Neuronal stem cell (in vitro differentiated cells): ENCODE measurements around the gene KYNU.

Source experiments
- DNase-seq: peaks from one replicate; pipeline ENCODE4 v3.0.0-alpha.2; 2013; ENCODE audit warnings: low spot score
- H2AFZ ChIP-seq: one replicate; pipeline ENCODE4 v1.6.1; 2013; ENCODE audit warnings: mild to moderate bottlenecking, low read length, inconsistent platforms
- H2AK5ac ChIP-seq: 2 replicates; pipeline ENCODE4 v1.6.1; 2013; ENCODE audit warnings: low read depth, mild to moderate bottlenecking, inconsistent platforms, low read length, moderate library complexity, mixed read lengths
- H2BK120ac ChIP-seq: 2 replicates; pipeline ENCODE4 v1.6.1; 2013; ENCODE audit warnings: low read depth, mild to moderate bottlenecking, inconsistent platforms, low read length, moderate library complexity, mixed read lengths
- H2BK12ac ChIP-seq: one replicate; pipeline ENCODE4 v1.6.1; 2013; ENCODE audit warnings: low read length, inconsistent platforms
- H2BK15ac ChIP-seq: 2 replicates; pipeline ENCODE4 v1.6.1; 2013; ENCODE audit warnings: mild to moderate bottlenecking, low read length, inconsistent platforms, mixed read lengths
- H2BK5ac ChIP-seq: one replicate; pipeline ENCODE4 v1.6.1; 2013; ENCODE audit warnings: inconsistent platforms, mild to moderate bottlenecking, low read length, moderate library complexity
- H3K14ac ChIP-seq: one replicate; pipeline ENCODE4 v1.6.1; 2013; ENCODE audit warnings: low read length, inconsistent platforms
- H3K18ac ChIP-seq: 2 replicates; pipeline ENCODE4 v1.6.1; 2013; ENCODE audit warnings: low read length, inconsistent platforms
- H3K23ac ChIP-seq: 2 replicates; pipeline ENCODE4 v1.6.1; 2013; ENCODE audit warnings: low read depth, mild to moderate bottlenecking, mixed read lengths, low read length, inconsistent platforms; ENCODE audit not compliant: poor library complexity
- H3K27ac ChIP-seq: replicated peaks from 3 replicates; pipeline ENCODE4 v1.5.1; 2013; ENCODE audit warnings: low read length, inconsistent platforms
- H3K27me3 ChIP-seq, 3 experiments: 2 replicates each; pipeline ENCODE4 v1.6.1; 2013; ENCODE audit warnings: low read length in 3 of 3, mild to moderate bottlenecking in 2 of 3, inconsistent platforms in 1 of 3, low read depth in 1 of 3, mixed read lengths in 1 of 3, moderate library complexity in 1 of 3; ENCODE audit not compliant: control insufficient read depth in 3 of 3, insufficient read depth in 3 of 3
- H3K36me3 ChIP-seq, 2 donors: replicated peaks in 1 of 2; 2 replicates each; pipeline ENCODE4 v1.6.1; 2013; ENCODE audit warnings: low read length in 2 of 2; ENCODE audit not compliant: control insufficient read depth in 2 of 2, insufficient read depth in 2 of 2
- H3K4ac ChIP-seq: 2 replicates; pipeline ENCODE4 v1.6.1; 2013; ENCODE audit warnings: inconsistent platforms, mild to moderate bottlenecking, low read length, moderate library complexity
- H3K4me1 ChIP-seq, 2 donors: 1 replicate in 1 of 2; 2 replicates in 1 of 2; pipeline ENCODE4 v1.6.1; 2013; ENCODE audit warnings: low read length in 2 of 2, low read depth in 1 of 2; ENCODE audit not compliant: control insufficient read depth in 2 of 2, insufficient read depth in 1 of 2
- H3K4me2 ChIP-seq: one replicate; pipeline ENCODE4 v1.6.1; 2013; ENCODE audit warnings: mild to moderate bottlenecking, low read length, inconsistent platforms; ENCODE audit not compliant: insufficient read depth, poor library complexity, severe bottlenecking
- H3K4me3 ChIP-seq, 2 donors: 2 replicates each; pipeline ENCODE4 v1.5.1; 2013; ENCODE audit warnings: low read length in 2 of 2, mild to moderate bottlenecking in 2 of 2, inconsistent platforms in 1 of 2, moderate library complexity in 1 of 2
- H3K79me1 ChIP-seq: one replicate; pipeline ENCODE4 v1.6.1; 2013; ENCODE audit warnings: low read depth, mild to moderate bottlenecking, inconsistent platforms, low read length, moderate library complexity
- H3K9ac ChIP-seq: one replicate; pipeline ENCODE4 v1.6.1; 2013; ENCODE audit warnings: mild to moderate bottlenecking, low read depth, low read length, inconsistent platforms; ENCODE audit not compliant: poor library complexity
- H3K9me3 ChIP-seq, 2 donors: replicated peaks in 1 of 2; 2 replicates each; pipeline versions ENCODE3 to v1.6.1; 2013; ENCODE audit warnings: low read length in 2 of 2, mild to moderate bottlenecking in 2 of 2, inconsistent platforms in 1 of 2, low read depth in 1 of 2, mixed read lengths in 1 of 2, moderate library complexity in 1 of 2; ENCODE audit not compliant: control insufficient read depth in 2 of 2, insufficient read depth in 1 of 2
- H4K8ac ChIP-seq: one replicate; pipeline ENCODE4 v1.6.1; 2013; ENCODE audit warnings: low read depth, mild to moderate bottlenecking, inconsistent platforms, low read length, moderate library complexity
- H4K91ac ChIP-seq: one replicate; pipeline ENCODE4 v1.6.1; 2013; ENCODE audit warnings: low read length, low read depth, mild to moderate bottlenecking, inconsistent platforms; ENCODE audit not compliant: poor library complexity
- WGBS, 2 donors: extraction: QIAGEN DNeasy Blood & Tissue Kit; methylation state at CpG; one replicate each; pipeline ENCODE4 v1.1.7; 2013; ENCODE audit warnings: missing lambda C conversion rate in 2 of 2, mixed read lengths in 1 of 2; ENCODE audit not compliant: insufficient read length in 2 of 2, insufficient replicate concordance in 1 of 2; ENCODE audit errors: extremely low coverage in 2 of 2; 5-methylcytosine and 5-hydroxymethylcytosine counted together

Gene KYNU

DNA sequence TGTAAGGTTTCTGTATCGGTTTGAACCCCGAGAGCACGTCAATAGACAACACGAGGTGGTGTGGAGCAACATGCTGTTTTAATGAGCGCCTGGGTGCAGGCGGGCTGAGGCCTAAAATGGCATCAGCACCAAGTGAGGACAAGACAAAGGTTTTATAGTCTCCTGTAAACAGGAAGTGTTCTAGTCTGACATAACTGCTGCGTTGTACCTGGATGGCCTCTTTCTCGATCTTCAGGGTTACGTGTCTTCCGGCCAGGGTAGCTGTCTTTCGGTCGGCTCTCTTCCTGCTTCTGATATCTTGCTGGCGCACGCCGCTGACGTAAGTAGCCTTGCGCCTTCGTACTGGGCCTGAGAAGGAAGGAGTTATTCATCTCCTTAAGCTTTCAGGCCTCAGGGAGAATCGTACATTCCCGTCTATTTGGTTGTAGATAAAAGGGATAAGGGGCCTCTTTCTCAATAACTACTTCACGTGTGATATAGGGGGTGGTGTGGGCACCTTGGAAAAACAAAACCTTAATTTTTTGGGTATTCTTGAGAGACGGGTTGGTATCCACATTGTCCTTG is 53.5 kb downstream of the KYNU start:
- Histone ChIP-seq H3K36me3 (no peaks in the 10 kb centered on the region), H3K27ac (no peak overlapping the region), H3K18ac (no peak overlapping the region), H3K4me3 (no peak overlapping the region), H3K27me3 (no peaks in the 10 kb centered on the region), H2AFZ (no peak overlapping the region), H3K4ac (no peak overlapping the region), H2BK12ac (no peak overlapping the region), H2BK120ac (no peak overlapping the region), H3K4me2 (no peak overlapping the region), H2BK5ac (no peak overlapping the region), H3K14ac (no peak overlapping the region), H3K9me3 (no peaks in the 10 kb centered on the region), H3K9ac (no peak overlapping the region), H4K91ac (no peak overlapping the region), H2BK15ac (no peak overlapping the region), H3K4me1 (no peaks in the 10 kb centered on the region), H4K8ac (no peak overlapping the region), H3K23ac (no peak overlapping the region), H2AK5ac (no peak overlapping the region), H3K79me1 (no peaks in the 10 kb centered on the region)
- WGBS, 2 donors = no CpG with 5 or more reads among the region's 22 CpGs
- no peak for DNase-seq

DNA sequence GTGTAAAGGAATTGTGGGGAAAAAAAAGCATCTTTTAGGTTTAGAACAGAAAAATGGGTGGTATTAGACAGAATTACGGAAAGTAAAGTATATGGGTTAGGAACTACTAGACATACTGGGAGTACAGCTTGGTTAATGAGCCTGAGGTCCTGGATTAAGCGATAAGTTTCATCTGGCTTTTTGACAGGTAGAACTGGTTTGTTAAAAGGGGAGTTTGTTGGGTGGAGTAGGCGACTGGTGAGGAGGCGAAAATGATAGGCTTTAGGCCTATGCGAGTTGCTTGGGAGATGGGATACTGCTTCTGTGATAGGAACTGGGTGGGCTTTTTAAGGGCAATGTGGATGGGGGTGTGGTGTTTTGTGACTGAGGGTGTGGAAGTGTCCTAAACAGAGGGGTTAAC is 56.5 kb downstream of the KYNU start:
- H2AK5ac ChIP-seq = no peak overlapping the region
- H3K14ac ChIP-seq = no peak overlapping the region
- no peak overlapping the region for H2BK120ac ChIP-seq
- H3K36me3 ChIP-seq = no peaks in the 10 kb centered on the region
- H3K9ac ChIP-seq = no peak overlapping the region
- no peak overlapping the region for H2BK5ac ChIP-seq
- H3K18ac ChIP-seq = no peak overlapping the region
- no peak overlapping the region for H3K4me2 ChIP-seq
- 100% methylated on average over 2 of the region's 5 CpGs; no CpG with 5 or more reads in 1 of the 2 donors for WGBS, 2 donors
- no peaks in the 10 kb centered on the region for H3K79me1 ChIP-seq
- no peak for DNase-seq
- H3K23ac ChIP-seq = no peak overlapping the region
- no peak overlapping the region for H3K4ac ChIP-seq
- H4K8ac ChIP-seq = no peak overlapping the region
- no peaks in the 10 kb centered on the region for H3K27me3 ChIP-seq
- H3K9me3 ChIP-seq = no peaks in the 10 kb centered on the region
- no peak overlapping the region for H2AFZ ChIP-seq
- no peak overlapping the region for H3K4me3 ChIP-seq
- H3K4me1 ChIP-seq = no peaks in the 10 kb centered on the region
- H2BK12ac ChIP-seq = no peak overlapping the region
- H4K91ac ChIP-seq = no peak overlapping the region
- no peak overlapping the region for H2BK15ac ChIP-seq
- no peak overlapping the region for H3K27ac ChIP-seq

DNA sequence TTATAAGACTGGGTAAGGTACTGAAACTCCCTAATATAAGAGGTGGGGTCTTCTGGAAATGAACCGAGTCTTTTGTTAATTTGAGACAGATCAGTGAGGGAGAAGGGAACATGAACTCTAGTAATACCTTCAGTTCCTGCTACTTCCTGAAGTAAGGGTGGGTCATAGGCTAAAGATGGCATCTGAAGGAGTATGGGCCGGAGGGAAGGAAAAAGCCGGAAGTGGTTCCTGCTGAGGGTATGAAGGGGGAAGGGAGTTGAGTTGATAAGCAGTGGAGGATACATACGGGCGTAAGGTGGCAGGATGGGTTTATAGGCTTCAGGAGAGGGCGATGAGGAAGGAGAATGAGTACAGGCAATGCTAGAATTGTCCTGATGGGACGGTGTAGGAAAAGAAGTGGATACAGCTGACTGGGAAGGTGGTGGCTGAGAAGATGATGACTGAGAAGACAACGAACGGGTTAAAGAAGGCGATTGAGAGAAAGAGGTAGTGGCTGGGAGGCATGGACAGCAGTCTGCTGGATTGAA is 58.2 kb downstream of the KYNU start:
- Histone ChIP-seq H2BK120ac (no peak overlapping the region), H4K91ac (no peak overlapping the region), H3K4me1 (no peaks in the 10 kb centered on the region), H3K27me3 (no peaks in the 10 kb centered on the region), H4K8ac (no peak overlapping the region), H2BK5ac (no peak overlapping the region), H3K9ac (no peak overlapping the region), H3K36me3 (no peaks in the 10 kb centered on the region), H3K79me1 (no peaks in the 10 kb centered on the region), H3K14ac (no peak overlapping the region), H3K9me3 (no peaks in the 10 kb centered on the region), H3K4me3 (no peak overlapping the region), H3K18ac (no peak overlapping the region), H3K4me2 (no peak overlapping the region), H2AFZ (no peak overlapping the region), H2AK5ac (no peak overlapping the region), H2BK15ac (no peak overlapping the region), H3K4ac (no peak overlapping the region), H2BK12ac (no peak overlapping the region), H3K23ac (no peak overlapping the region), H3K27ac (no peak overlapping the region)
- no peak for DNase-seq
- no CpG with 5 or more reads among the region's 10 CpGs for whole genome bisulfite sequencing, 2 donors

DNA sequence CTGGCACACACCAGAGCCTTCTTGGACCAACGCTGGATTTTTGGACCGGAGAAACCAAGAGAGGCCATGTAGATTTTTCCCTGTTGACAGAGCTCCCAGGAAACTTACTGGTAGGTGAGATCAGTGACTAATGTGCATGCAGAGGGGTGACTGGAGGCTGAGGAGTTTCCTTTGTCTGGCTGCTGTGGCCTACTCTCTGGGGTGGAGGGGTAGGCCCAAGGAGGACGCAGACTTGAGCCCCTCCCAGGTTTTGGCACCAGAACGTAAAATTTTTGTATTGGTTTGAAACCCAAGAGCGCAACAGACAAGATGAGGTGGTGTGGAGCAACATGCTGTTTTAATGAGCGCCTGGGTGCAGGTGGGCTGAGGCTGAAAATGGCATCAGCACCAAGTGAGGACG is 59.2 kb downstream of the KYNU start:
- Histone ChIP-seq H2BK15ac (no peak overlapping the region), H3K9ac (no peak overlapping the region), H3K23ac (no peak overlapping the region), H2BK5ac (no peak overlapping the region), H3K18ac (peak overlapping the region; percentile 22), H3K27ac (no peak overlapping the region), H3K36me3 (no peaks in the 10 kb centered on the region), H3K4me1 (no peaks in the 10 kb centered on the region), H2AK5ac (no peak overlapping the region), H3K14ac (no peak overlapping the region), H2BK12ac (no peak overlapping the region), H4K8ac (no peak overlapping the region), H3K27me3 (no peaks in the 10 kb centered on the region), H3K4ac (no peak overlapping the region), H2BK120ac (no peak overlapping the region), H3K4me2 (no peak overlapping the region), H3K79me1 (no peaks in the 10 kb centered on the region), H3K9me3 (no peaks in the 10 kb centered on the region), H3K4me3 (no peak overlapping the region), H2AFZ (no peak overlapping the region), H4K91ac (no peak overlapping the region)
- WGBS, 2 donors = no CpG with 5 or more reads among the region's 7 CpGs
- DNase-seq = no peak
